ENCODE measurements around the gene RBL2.

Gene RBL2

GRCh38 chr16:53480394-53480793 is 46.1 kb downstream of the RBL2 start:
- no peak overlapping the region for H3K4ac ChIP-seq (ENCODE audit: low read depth, low read length)
- no peaks in the 10 kb centered on the region for H3K4me1 ChIP-seq (ENCODE audit: control insufficient read depth, low read depth, low read length)
- no CpG with 5 or more reads among the region's 1 CpG for WGBS (ENCODE audit: extremely low coverage, insufficient coverage, low lambda C conversion rate)
- H4K8ac ChIP-seq (ENCODE audit: low read depth, low read length) = no peak overlapping the region
- no peak overlapping the region for H3K23ac ChIP-seq (ENCODE audit: low read length)
- no peaks in the 10 kb centered on the region for H3K27me3 ChIP-seq (ENCODE audit: insufficient read depth, low read length, poor library complexity)
- no peaks in the 10 kb centered on the region for H3K79me1 ChIP-seq (ENCODE audit: low read length)
- no peak overlapping the region for H4K5ac ChIP-seq (ENCODE audit: low read length)
- H2AK5ac ChIP-seq (ENCODE audit: low read length) = no peak overlapping the region
- no peaks in the 10 kb centered on the region for H3K36me3 ChIP-seq (ENCODE audit: control insufficient read depth, insufficient read depth, low read length)
- no peak overlapping the region for H2BK120ac ChIP-seq (ENCODE audit: low read depth, low read length)
- H3K56ac ChIP-seq (ENCODE audit: low read length) = no peak overlapping the region
- no peak overlapping the region for H3K9ac ChIP-seq (ENCODE audit: low read length)
- no peak overlapping the region for H3K18ac ChIP-seq (ENCODE audit: low read length)
- no peak overlapping the region for H2BK15ac ChIP-seq (replicated peaks; ENCODE audit: low read depth)
- H3K4me3 ChIP-seq (ENCODE audit: low read length) = no peak overlapping the region
- DNase-seq = no peak
- H2BK5ac ChIP-seq (ENCODE audit: low read length) = no peak overlapping the region
- no peaks in the 10 kb centered on the region for H3K79me2 ChIP-seq (ENCODE audit: control insufficient read depth, insufficient read depth, low read length)
- no peak overlapping the region for H3K27ac ChIP-seq (ENCODE audit: low read depth, low read length)
- no peak overlapping the region for H3K4me2 ChIP-seq (ENCODE audit: low read length)

- Histone ChIP-seq H3K36me3 (ENCODE audit: control insufficient read depth, insufficient read depth, low read length) (peaks cover 2% of the 10 kb centered on the region), H3K27ac (ENCODE audit: low read depth, low read length) (no peak overlapping the region)
These were observed 47.9 kb downstream of the RBL2 start for GRCh38 chr16:53482123-53482522.

GRCh38 chr16:53484542-53484941 is 50.3 kb downstream of the RBL2 start:
- H3K36me3 ChIP-seq (ENCODE audit: control insufficient read depth, insufficient read depth, low read length) = peaks cover 2% of the 10 kb centered on the region
- WGBS (ENCODE audit: extremely low coverage, insufficient coverage, low lambda C conversion rate) = no CpG with 5 or more reads among the region's 2 CpGs
- H3K4ac ChIP-seq (ENCODE audit: low read depth, low read length) = no peak overlapping the region
- no peak overlapping the region for H3K23ac ChIP-seq (ENCODE audit: low read length)
- H3K18ac ChIP-seq (ENCODE audit: low read length) = no peak overlapping the region
- H3K9ac ChIP-seq (ENCODE audit: low read length) = no peak overlapping the region
- no peak overlapping the region for H2AK5ac ChIP-seq (ENCODE audit: low read length)
- H3K4me1 ChIP-seq (ENCODE audit: control insufficient read depth, low read depth, low read length) = no peaks in the 10 kb centered on the region
- no peaks in the 10 kb centered on the region for H3K79me1 ChIP-seq (ENCODE audit: low read length)
- H3K4me2 ChIP-seq (ENCODE audit: low read length) = no peak overlapping the region
- no peaks in the 10 kb centered on the region for H3K27me3 ChIP-seq (ENCODE audit: insufficient read depth, low read length, poor library complexity)
- no peak overlapping the region for H3K27ac ChIP-seq (ENCODE audit: low read depth, low read length)
- no peak overlapping the region for H3K4me3 ChIP-seq (ENCODE audit: low read length)
- no peaks in the 10 kb centered on the region for H3K79me2 ChIP-seq (ENCODE audit: control insufficient read depth, insufficient read depth, low read length)
- no peak overlapping the region for H4K8ac ChIP-seq (ENCODE audit: low read depth, low read length)
- no peak overlapping the region for H2BK5ac ChIP-seq (ENCODE audit: low read length)
- H4K5ac ChIP-seq (ENCODE audit: low read length) = no peak overlapping the region
- no peak overlapping the region for H2BK15ac ChIP-seq (replicated peaks; ENCODE audit: low read depth)
- no peak for DNase-seq
- no peak overlapping the region for H2BK120ac ChIP-seq (ENCODE audit: low read depth, low read length)
- no peak overlapping the region for H3K56ac ChIP-seq (ENCODE audit: low read length)

More at GRCh38 chr16:53482123-53482522, 47.9 kb downstream of the RBL2 start:
- Histone ChIP-seq H2BK15ac (replicated peaks; ENCODE audit: low read depth) (no peak overlapping the region), H3K18ac (ENCODE audit: low read length) (no peak overlapping the region), H3K4me3 (ENCODE audit: low read length) (no peak overlapping the region), H2BK120ac (ENCODE audit: low read depth, low read length) (no peak overlapping the region), H3K4me2 (ENCODE audit: low read length) (no peak overlapping the region), H3K27me3 (ENCODE audit: insufficient read depth, low read length, poor library complexity) (no peaks in the 10 kb centered on the region), H3K79me1 (ENCODE audit: low read length) (no peaks in the 10 kb centered on the region), H3K4ac (ENCODE audit: low read depth, low read length) (no peak overlapping the region), H2BK5ac (ENCODE audit: low read length) (no peak overlapping the region), H3K23ac (ENCODE audit: low read length) (no peak overlapping the region), H3K79me2 (ENCODE audit: control insufficient read depth, insufficient read depth, low read length) (no peaks in the 10 kb centered on the region), H4K8ac (ENCODE audit: low read depth, low read length) (no peak overlapping the region), H3K4me1 (ENCODE audit: control insufficient read depth, low read depth, low read length) (no peaks in the 10 kb centered on the region), H2AK5ac (ENCODE audit: low read length) (no peak overlapping the region), H4K5ac (ENCODE audit: low read length) (no peak overlapping the region), H3K56ac (ENCODE audit: low read length) (no peak overlapping the region), H3K9ac (ENCODE audit: low read length) (no peak overlapping the region)
- DNase-seq = no peak
- WGBS (ENCODE audit: extremely low coverage, insufficient coverage, low lambda C conversion rate) = no CpG with 5 or more reads among the region's 2 CpGs

GRCh38 chr16:53486230-53486629 is 52.0 kb downstream of the RBL2 start:
- Histone ChIP-seq H4K8ac (ENCODE audit: low read depth, low read length) (no peak overlapping the region), H2AK5ac (ENCODE audit: low read length) (no peak overlapping the region), H3K23ac (ENCODE audit: low read length) (no peak overlapping the region), H3K79me1 (ENCODE audit: low read length) (no peaks in the 10 kb centered on the region), H3K4me3 (ENCODE audit: low read length) (no peak overlapping the region), H3K79me2 (ENCODE audit: control insufficient read depth, insufficient read depth, low read length) (no peaks in the 10 kb centered on the region), H2BK120ac (ENCODE audit: low read depth, low read length) (no peak overlapping the region), H3K9ac (ENCODE audit: low read length) (no peak overlapping the region), H2BK5ac (ENCODE audit: low read length) (no peak overlapping the region), H3K27me3 (ENCODE audit: insufficient read depth, low read length, poor library complexity) (no peaks in the 10 kb centered on the region), H3K56ac (ENCODE audit: low read length) (no peak overlapping the region), H3K18ac (ENCODE audit: low read length) (no peak overlapping the region), H4K5ac (ENCODE audit: low read length) (no peak overlapping the region), H3K36me3 (ENCODE audit: control insufficient read depth, insufficient read depth, low read length) (peaks cover 2% of the 10 kb centered on the region), H3K4me2 (ENCODE audit: low read length) (no peak overlapping the region), H3K4me1 (ENCODE audit: control insufficient read depth, low read depth, low read length) (no peaks in the 10 kb centered on the region), H2BK15ac (replicated peaks; ENCODE audit: low read depth) (no peak overlapping the region), H3K4ac (ENCODE audit: low read depth, low read length) (no peak overlapping the region), H3K27ac (ENCODE audit: low read depth, low read length) (no peak overlapping the region)
- no peak for DNase-seq

GRCh38 chr16:53489755-53490154 is 55.5 kb downstream of the RBL2 start:
- Histone ChIP-seq H3K9ac (ENCODE audit: low read length) (no peak overlapping the region), H3K4me1 (ENCODE audit: control insufficient read depth, low read depth, low read length) (no peaks in the 10 kb centered on the region), H4K8ac (ENCODE audit: low read depth, low read length) (no peak overlapping the region), H2BK15ac (replicated peaks; ENCODE audit: low read depth) (no peak overlapping the region), H3K18ac (ENCODE audit: low read length) (no peak overlapping the region), H3K79me1 (ENCODE audit: low read length) (no peaks in the 10 kb centered on the region), H3K23ac (ENCODE audit: low read length) (no peak overlapping the region), H2BK120ac (ENCODE audit: low read depth, low read length) (no peak overlapping the region), H3K36me3 (ENCODE audit: control insufficient read depth, insufficient read depth, low read length) (peaks cover 2% of the 10 kb centered on the region), H3K79me2 (ENCODE audit: control insufficient read depth, insufficient read depth, low read length) (no peaks in the 10 kb centered on the region), H3K56ac (ENCODE audit: low read length) (no peak overlapping the region), H4K5ac (ENCODE audit: low read length) (no peak overlapping the region), H3K4me2 (ENCODE audit: low read length) (no peak overlapping the region), H3K4ac (ENCODE audit: low read depth, low read length) (no peak overlapping the region), H3K27ac (ENCODE audit: low read depth, low read length) (no peak overlapping the region), H2BK5ac (ENCODE audit: low read length) (no peak overlapping the region), H3K27me3 (ENCODE audit: insufficient read depth, low read length, poor library complexity) (no peaks in the 10 kb centered on the region), H2AK5ac (ENCODE audit: low read length) (no peak overlapping the region), H3K4me3 (ENCODE audit: low read length) (no peak overlapping the region)
- no CpG with 5 or more reads among the region's 1 CpG for WGBS (ENCODE audit: extremely low coverage, insufficient coverage, low lambda C conversion rate)
- DNase-seq = no peak

GRCh38 chr16:53492503-53492902 is 58.2 kb downstream of the RBL2 start:
- Histone ChIP-seq H2BK5ac (ENCODE audit: low read length) (no peak overlapping the region), H3K36me3 (ENCODE audit: control insufficient read depth, insufficient read depth, low read length) (no peaks in the 10 kb centered on the region), H2BK15ac (replicated peaks; ENCODE audit: low read depth) (no peak overlapping the region), H3K27ac (ENCODE audit: low read depth, low read length) (no peak overlapping the region), H3K56ac (ENCODE audit: low read length) (no peak overlapping the region), H3K79me1 (ENCODE audit: low read length) (no peaks in the 10 kb centered on the region), H4K8ac (ENCODE audit: low read depth, low read length) (no peak overlapping the region), H4K5ac (ENCODE audit: low read length) (no peak overlapping the region), H3K9ac (ENCODE audit: low read length) (no peak overlapping the region), H3K4me1 (ENCODE audit: control insufficient read depth, low read depth, low read length) (no peaks in the 10 kb centered on the region), H2AK5ac (ENCODE audit: low read length) (no peak overlapping the region), H3K4ac (ENCODE audit: low read depth, low read length) (no peak overlapping the region), H3K23ac (ENCODE audit: low read length) (no peak overlapping the region), H3K4me3 (ENCODE audit: low read length) (no peak overlapping the region), H3K18ac (ENCODE audit: low read length) (no peak overlapping the region), H2BK120ac (ENCODE audit: low read depth, low read length) (no peak overlapping the region), H3K4me2 (ENCODE audit: low read length) (no peak overlapping the region), H3K79me2 (ENCODE audit: control insufficient read depth, insufficient read depth, low read length) (no peaks in the 10 kb centered on the region), H3K27me3 (ENCODE audit: insufficient read depth, low read length, poor library complexity) (no peaks in the 10 kb centered on the region)
- 100% methylated on average over 1 of the region's 1 CpG for whole genome bisulfite sequencing (ENCODE audit: extremely low coverage, insufficient coverage, low lambda C conversion rate)
- DNase-seq = no peak

All from mesendoderm (in vitro differentiated cells).